HG03460 (cell line): ENCODE results near the gene MMEL1.

Experiments used
- ATAC-seq: cut with Tn5 transposase; IDR thresholded peaks from one replicate; pipeline ENCODE4 v1.9.1; 2021; ENCODE audit not compliant: unreplicated experiment

The MMEL1 gene

GRCh38 chr1:2545754-2546514 lies 86.9 kb downstream of the MMEL1 start:
- ATAC-seq, result peak; percentile 24

GRCh38 chr1:2544875-2545640 lies 87.8 kb downstream of the MMEL1 start:
- ATAC-seq, result no peak

- no peak for ATAC-seq
Observed at GRCh38 chr1:2544093-2544874, 88.5 kb downstream of the MMEL1 start.

- no peak for ATAC-seq
Observed at GRCh38 chr1:2543543-2544092, 89.2 kb downstream of the MMEL1 start.

- ATAC-seq, result no peak
Observed at GRCh38 chr1:2542246-2542915, 90.4 kb downstream of the MMEL1 start.

- no peak for ATAC-seq
Observed at GRCh38 chr1:2541619-2542245, 91.1 kb downstream of the MMEL1 start.

- ATAC-seq, result no peak
Observed at GRCh38 chr1:2540816-2541492, 91.9 kb downstream of the MMEL1 start.
